HG02623 (cell line): Measurements from ENCODE around the gene NIPAL4.

Source experiments
- ATAC-seq: cut with Tn5 transposase; IDR thresholded peaks from one replicate; pipeline ENCODE4 v1.9.1; 2021; ENCODE audit warnings: moderate library complexity; ENCODE audit not compliant: unreplicated experiment

The NIPAL4 gene

GRCh38 chr5:157460921-157461792 is 1.1 kb downstream of the NIPAL4 start:
- no peak for ATAC-seq

- no peak for ATAC-seq
Measured at GRCh38 chr5:157463081-157463480, 3.1 kb downstream of the NIPAL4 start.

- no peak for ATAC-seq
Measured at GRCh38 chr5:157463621-157464518, 3.9 kb downstream of the NIPAL4 start.

DNA sequence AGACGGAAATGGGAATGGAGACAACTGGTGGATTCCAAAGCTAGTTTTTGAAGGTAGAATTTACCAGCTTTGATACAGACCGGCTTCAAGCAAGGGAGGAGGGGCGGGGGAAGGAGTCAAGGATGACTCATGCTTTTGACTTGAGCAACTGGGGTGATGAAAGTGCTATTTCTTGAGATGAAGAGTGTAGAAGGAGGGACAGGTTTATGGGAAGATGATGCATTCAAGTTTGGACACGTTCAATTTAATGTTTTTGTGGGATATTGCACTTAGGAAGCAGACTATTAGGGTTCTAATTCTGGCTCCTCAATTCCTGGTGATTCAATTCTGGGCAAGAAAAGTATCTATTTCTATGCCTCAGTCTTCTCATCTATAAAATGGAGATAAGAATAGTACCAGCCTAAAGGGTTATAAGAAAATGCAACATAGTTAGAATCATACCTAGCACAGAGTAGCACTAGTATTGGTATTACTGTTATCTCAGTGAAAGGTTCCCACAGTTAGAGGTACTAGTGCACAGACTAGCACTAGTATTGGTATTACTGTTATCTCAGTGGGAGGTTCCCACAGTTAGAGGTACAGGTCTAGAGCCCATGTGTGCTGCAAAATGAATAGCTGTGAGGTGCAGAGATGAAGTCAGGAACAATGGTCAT is 4.6 kb downstream of the NIPAL4 start:
- ATAC-seq = peak; percentile 93

DNA sequence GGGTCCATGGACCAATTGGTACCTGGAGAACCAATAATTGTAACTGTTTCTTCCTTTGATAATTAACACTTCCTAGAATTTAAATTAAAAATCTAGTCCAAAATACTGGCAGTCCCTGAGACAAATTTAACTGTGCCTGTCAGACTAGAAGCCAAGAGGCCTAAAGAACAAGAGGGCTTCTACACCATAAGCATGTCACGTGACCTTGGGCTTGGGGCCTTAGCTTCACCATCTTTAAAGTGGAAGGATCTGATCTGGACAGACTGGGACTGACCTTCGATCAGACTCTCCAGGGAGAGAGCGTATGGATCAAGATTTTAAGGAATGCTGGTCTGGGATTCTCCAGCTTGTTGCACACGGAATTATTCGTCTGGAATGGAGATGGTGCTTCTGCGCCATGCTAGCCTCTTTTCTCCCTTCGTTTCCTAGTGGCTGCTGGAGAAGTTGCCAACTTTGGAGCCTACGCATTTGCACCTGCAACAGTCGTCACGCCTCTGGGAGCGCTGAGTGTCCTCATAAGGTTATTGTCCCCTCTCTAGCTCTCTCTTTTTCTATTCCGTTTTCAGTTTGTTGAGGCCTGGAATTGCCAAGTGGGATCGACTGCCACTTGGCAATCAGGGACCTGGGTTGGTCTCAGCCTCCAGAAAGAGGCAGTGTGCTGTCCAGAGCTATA is 8.4 kb downstream of the NIPAL4 start:
- no peak for ATAC-seq

DNA sequence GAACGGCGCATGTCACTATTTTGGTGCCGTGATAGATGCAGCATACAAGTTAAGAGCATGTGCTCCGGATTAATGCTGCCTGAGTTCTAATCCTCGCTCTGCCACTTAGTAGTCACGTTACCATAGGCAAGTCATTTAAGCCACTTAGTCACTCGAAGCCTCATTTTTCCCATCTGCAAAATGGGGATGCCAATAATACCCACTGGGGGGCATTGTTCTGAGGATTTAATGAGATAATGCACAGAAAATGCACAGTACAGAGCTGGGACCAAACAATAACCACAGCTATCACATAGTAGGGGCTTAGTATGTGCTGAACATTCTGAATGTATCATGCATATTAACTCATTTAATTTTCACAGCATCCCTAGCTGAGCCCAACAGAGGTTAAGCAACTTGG is 9.1 kb downstream of the NIPAL4 start:
- no peak for ATAC-seq

- no peak for ATAC-seq
Measured at GRCh38 chr5:157469687-157470086, 9.7 kb downstream of the NIPAL4 start.

DNA sequence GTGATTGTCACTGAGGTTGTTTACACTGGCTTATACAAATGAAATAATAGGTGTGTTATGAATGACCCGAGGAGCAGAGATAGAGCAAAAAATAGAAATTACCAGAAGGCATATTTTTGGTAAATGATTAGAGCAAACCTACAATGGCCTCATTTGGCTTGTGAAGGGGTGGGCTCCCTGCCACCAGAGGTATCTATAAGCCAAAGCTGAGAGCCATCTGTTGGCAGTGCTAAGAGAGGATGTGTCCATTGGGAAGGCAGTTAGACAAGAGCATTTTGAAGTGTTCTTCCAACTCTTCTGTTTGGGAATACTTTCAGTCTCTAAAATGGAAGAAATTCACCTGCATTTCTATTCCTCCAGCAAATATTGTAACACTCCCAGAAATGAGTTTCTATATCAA is 10.6 kb downstream of the NIPAL4 start:
- no peak for ATAC-seq

DNA sequence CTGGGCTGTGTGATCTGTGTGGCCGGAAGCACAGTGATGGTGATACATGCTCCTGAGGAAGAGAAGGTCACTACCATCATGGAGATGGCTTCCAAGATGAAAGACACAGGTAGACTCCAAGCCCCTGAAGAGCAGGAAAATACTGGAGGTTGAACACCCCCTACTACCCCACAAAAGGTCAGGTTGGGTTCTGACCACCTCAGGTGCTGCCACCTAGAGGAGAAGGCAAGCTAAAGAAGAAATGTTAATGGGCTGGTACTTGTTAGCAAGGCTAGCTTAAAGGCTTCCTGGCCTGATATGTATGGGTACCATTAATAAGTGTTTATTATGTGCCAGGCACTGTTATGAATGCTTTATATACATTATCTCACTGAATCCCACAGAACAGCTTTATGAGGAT is 11.7 kb downstream of the NIPAL4 start:
- no peak for ATAC-seq

DNA sequence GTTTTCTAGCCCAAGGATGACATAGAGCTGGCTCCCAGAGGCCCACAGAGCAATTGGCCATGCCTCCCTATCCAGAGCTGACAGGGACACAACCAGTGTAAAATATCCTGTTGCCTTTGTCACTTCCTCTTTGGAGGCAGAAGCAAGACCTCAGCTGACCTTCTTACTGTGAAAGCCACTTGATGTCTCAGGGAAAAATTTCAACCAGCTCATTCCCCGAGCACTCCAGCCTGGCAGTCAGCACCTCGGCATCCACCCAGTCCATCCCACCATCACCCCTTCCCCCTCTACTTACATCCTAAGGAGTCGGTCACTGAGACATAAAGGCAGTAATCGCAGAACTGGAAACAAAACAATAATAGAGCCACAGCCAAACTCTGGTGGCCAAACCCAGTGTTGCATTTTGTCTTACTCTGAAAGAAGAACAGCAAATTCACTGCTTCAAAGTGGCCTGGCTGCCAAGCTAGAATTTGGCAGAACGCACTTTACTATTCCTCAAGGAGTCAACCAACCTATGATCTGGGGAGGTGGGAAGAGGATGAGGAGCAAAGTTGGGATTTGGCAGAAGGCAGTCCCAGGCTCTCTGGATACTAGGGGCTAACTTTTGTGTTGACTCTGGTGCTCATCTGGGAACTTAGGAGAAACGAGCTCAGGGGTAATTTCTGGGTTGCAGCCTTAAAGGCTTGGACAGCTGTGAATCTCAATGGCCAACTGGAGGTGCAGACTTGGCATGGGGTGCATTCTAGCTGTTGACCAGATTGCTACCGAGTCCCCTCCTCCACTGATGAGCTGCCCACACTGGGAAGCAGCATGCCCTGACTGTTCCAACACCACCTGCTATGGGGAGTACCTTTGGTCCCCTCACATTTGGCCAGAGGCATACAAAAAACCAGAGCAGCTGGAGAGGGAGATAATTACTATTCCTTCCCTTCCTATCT is 13.6 kb downstream of the NIPAL4 start:
- no peak for ATAC-seq

- ATAC-seq = no peak
Measured at GRCh38 chr5:157475432-157475831, 15.4 kb downstream of the NIPAL4 start.

GRCh38 chr5:157476702-157477408 is 16.8 kb downstream of the NIPAL4 start:
- no peak for ATAC-seq

DNA sequence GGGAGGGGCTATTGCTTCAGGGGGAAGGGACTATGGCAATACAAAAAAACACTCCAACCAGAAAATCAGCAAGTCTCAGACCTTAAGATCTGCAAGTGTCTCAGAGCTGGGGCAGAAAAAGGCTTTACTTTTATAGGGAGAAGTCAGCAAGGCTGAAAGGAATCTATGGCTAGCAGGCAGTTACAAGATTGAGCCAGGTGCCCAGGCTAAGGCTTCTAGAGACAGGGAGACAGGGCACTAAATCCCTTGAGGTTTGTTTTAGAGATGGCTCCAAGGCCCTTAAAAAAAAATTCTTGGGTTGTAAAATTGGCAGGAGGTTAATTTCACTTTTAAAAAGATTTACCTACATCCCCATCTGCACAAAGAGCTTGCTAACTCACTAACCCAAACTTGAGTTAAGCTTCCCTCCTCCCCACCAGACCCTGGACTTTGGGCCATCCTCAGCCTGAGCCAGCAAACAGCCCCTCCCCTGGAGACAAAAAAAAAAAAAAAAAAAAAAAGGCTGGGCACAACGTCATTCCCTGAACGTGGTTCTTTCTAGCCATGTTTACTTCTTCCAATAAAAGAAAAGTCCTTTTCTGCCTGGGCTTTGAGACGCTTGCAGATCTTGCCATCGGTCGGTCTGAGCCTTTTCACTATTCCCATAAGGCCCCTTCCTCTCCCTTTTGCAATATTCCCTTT is 17.9 kb downstream of the NIPAL4 start:
- no peak for ATAC-seq

DNA sequence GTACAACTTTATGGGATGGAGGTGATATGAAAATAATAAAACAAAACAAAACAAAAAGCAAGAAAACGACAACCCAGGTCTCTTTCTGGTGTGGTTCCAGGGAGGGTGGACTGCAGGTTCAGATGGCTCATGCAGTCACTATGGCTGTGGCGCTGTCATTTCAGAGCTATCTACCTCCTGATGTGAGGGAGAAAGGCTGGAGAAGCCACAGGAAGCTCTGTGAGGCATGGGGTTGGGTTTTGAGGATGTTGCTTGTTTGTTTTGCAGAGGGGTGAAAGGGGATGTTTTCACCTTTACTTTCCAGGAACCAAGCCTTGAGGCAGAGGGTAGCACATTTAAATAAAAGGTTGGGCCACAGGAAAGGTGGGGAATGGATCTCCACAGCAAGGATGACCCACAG is 18.7 kb downstream of the NIPAL4 start:
- ATAC-seq = no peak

GRCh38 chr5:157479166-157479565 is 19.2 kb downstream of the NIPAL4 start:
- no peak for ATAC-seq

DNA sequence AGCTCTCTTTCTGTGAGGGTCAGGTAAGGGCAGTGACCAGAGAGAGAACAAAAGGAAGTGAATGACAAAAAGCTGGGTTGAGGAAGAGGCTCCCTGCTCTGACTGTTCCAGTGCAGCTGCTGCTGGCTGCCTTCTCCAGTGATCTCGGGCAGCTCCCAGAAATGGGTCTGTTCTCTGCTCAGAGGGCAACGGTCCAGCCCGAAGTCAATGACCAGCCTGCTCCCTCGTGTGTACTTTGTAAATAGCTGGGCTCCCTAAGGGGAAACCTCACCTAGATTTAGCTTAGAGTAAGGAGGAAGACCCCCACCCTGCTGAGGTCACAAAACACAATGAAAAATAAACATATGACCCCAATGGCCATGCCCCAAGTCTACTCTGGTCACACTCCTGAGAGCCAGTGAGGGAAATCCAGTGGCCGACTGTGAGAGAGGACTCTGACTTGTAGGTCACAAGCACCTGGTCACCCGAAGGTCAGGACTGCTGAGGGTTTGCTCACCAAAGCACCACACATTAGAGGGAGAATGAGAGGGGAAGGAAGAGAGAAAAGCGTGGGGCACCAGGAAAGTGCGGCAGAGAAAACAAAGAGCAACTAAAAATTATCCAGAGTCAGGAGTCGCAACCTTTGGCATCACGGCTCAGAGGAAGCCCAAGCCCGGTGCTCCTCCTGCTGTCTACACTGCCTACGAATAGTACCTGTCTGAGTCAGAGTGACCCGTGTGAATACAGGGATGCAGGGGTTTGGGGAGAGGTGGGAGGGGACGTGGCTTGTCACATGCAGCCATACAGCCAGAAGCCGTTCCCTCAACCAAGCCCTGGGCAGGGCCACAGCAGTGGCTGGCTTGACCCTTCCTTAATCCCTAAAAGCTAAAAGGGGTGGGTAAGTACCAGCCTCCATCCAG is 19.8 kb downstream of the NIPAL4 start:
- no peak for ATAC-seq

DNA sequence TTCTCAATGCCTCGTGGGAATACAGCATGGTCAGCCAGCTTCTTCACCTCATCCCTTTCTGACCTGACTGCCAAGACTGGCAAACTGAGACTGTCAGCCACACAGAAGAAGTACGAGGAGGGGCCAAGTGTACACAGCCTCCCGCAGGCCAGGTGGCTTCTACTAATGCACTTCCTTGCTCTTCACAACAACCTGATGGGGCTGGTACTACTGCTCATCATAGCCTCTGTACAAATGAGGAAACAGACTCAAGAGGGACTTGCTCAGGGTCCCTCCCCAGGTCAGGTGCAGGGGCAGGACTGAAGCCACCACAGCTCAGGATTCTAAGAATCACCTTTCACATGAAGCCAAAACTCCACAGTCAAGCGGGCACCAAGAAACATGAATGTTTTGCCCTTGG is 21.3 kb downstream of the NIPAL4 start:
- no peak for ATAC-seq

- ATAC-seq = no peak
Measured at GRCh38 chr5:157481666-157482065, 21.7 kb downstream of the NIPAL4 start.
